SK-MEL-5 (cell line): ENCODE results near the gene SPRN. TPM values are rescaled to one million over a fixed set of nuclear protein-coding genes. Genes with fewer than 3 reads are reported as not detected.
"Not testable (repeated sequence)": the region's sequence is repeated elsewhere in the genome, so short reads cannot be mapped to it uniquely, and the experiment has no call there.

Source experiments
- DNase-seq: peaks from one replicate; pipeline ENCODE4 v3.0.0-alpha.2; 2016; ENCODE audit warnings: low read depth, low spot score
- in situ Hi-C: cut with HindIII; loops from 2 replicates; pipeline ENCODE4 v1.10.0; 2016; ENCODE audit warnings: low sequenced_read_pairs, high pct_unique_total_duplicates, low pct_unique_long_range_greater_than_20kb
- total RNA-seq: library from RNA; depleted of rRNA; stranded (reverse); fragments of >200 nt; shearing (Covaris generic); gene quantifications from 2 replicates; pipeline ENCODE4 v1.2.3, GENCODE V29; 2014

SPRN gene
- total RNA-seq, 1 experiment from 2014 or later: not detected

- DNase-seq: no peak
These were observed 2.8 kb downstream of the SPRN start for GRCh38 chr10:133421336-133422222.

GRCh38 chr10:133420579-133420978 is 3.8 kb downstream of the SPRN start:
- DNase-seq: no peak
- in situ Hi-C loops: no loop called here

More at GRCh38 chr10:133421336-133422222, 2.8 kb downstream of the SPRN start:
- in situ Hi-C loops: no loop called here

GRCh38 chr10:133420028-133420427 is 4.4 kb downstream of the SPRN start:
- in situ Hi-C loops: no loop called here
- no peak for DNase-seq

- in situ Hi-C loops: no loop called here
- no peak for DNase-seq
These were observed 5.0 kb downstream of the SPRN start for GRCh38 chr10:133419211-133419950.

- DNase-seq: no peak
- in situ Hi-C loops: no loop called here
These were observed 6.0 kb downstream of the SPRN start for GRCh38 chr10:133418289-133418993.

- in situ Hi-C loops: no loop called here
- no peak for DNase-seq
These were observed 8.7 kb downstream of the SPRN start for GRCh38 chr10:133415752-133416151.

- DNase-seq, in situ Hi-C loops: not testable (repeated sequence)
These were observed 10.0 kb downstream of the SPRN start for GRCh38 chr10:133414401-133414800.

GRCh38 chr10:133412381-133412711 is 12.1 kb downstream of the SPRN start:
- in situ Hi-C loops: no loop called here
- DNase-seq: no peak

- DNase-seq: no peak
- in situ Hi-C loops: no loop called here
These were observed 12.7 kb downstream of the SPRN start for GRCh38 chr10:133411523-133412380.

GRCh38 chr10:133405844-133406527 is 18.4 kb downstream of the SPRN start:
- DNase-seq: no peak
- in situ Hi-C loops: no loop called here

- no peak for DNase-seq
- in situ Hi-C loops: no loop called here
These were observed 19.2 kb downstream of the SPRN start for GRCh38 chr10:133405272-133405671.

GRCh38 chr10:133403784-133404183 is 20.6 kb downstream of the SPRN start:
- DNase-seq: no peak
- in situ Hi-C loops: no loop called here

GRCh38 chr10:133403359-133403758 is 21.1 kb downstream of the SPRN start:
- in situ Hi-C loops: no loop called here
- DNase-seq: no peak

- no peak for DNase-seq
- in situ Hi-C loops: no loop called here
These were observed 22.3 kb downstream of the SPRN start for GRCh38 chr10:133401981-133402725.

GRCh38 chr10:133401500-133401899 is 22.9 kb downstream of the SPRN start:
- no peak for DNase-seq
- in situ Hi-C loops: no loop called here

GRCh38 chr10:133400624-133401424 is 23.6 kb downstream of the SPRN start:
- in situ Hi-C loops: no loop called here

More at GRCh38 chr10:133400624-133401424, 23.6 kb downstream of the SPRN start:
- no peak for DNase-seq
